GM23248 (cell line): ENCODE measurements around the gene TRHDE.

Experiments
- EZH2 ChIP-seq: fragments of 200-600 bp; sonication (generic); IDR thresholded peaks from 2 replicates; pipeline ENCODE4 v1.6.1; 2018; ENCODE audit warnings: antibody characterized with exemption, mild to moderate bottlenecking; ENCODE audit not compliant: insufficient read depth, poor library complexity, severe bottlenecking
- EZH2phosphoT487 ChIP-seq: fragments of 200-600 bp; sonication (generic); IDR thresholded peaks from 2 replicates; pipeline ENCODE4 v1.6.1; 2018; ENCODE audit warnings: antibody characterized with exemption, moderate library complexity, mild to moderate bottlenecking, low read depth; ENCODE audit not compliant: insufficient read depth

DNA sequence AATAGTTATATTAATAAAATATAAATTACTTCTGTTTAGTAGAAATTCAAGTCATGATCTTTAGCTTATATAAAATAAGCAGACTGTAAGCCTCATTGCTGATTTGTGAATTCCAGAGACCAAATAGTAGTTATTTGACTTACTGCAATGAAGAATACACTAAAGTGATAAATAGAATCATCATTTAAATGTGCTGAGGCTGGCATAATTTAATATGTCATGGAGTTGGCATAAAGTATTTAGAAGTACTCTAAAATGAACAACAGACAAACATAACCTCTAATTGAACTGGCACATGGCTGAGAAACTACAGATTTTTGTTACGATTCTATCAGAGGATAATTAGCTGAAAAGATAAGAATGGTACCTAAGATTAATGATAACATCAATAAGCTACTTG is 45.7 kb upstream of the TRHDE start:
- TF ChIP-seq EZH2, result no peak
- TF ChIP-seq EZH2phosphoT487, result no peak
